ENCODE data around the gene DHRS9. TPM values are rescaled to one million over a fixed set of nuclear protein-coding genes. Genes with fewer than 3 reads are reported as not detected.
A peak's percentile ranks its signal among the peaks of the same experiment; 100 is the strongest.

DHRS9 gene
- total and polyA plus RNA-seq, 7 donors, result 0.04 to 0.79 (median 0.27) TPM; not detected in 2

DNA sequence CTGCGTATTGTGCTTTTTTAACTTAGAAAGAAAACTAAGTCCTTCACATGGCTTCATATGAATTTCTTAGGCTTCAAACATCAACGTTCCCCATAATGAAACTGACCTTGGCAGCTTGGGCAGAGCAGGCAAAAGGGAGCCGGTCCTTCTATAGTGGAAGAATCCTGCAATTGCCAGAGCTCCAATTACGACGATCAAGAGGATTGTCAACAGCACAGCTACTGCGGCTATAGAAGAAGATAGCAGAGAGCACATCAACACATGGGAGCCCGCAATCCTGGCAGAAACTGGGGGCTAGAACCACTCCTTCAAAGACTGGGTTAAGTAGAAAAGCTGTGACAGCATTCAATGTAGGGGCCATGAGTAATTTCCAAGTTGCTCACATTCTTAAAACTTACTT lies 69.8 kb downstream of the DHRS9 start:
- WGBS, 3 donors, result 63 to 70% (median 65%) methylated on average over 7 of the region's 7 CpGs
- Histone ChIP-seq H3K4me1 (no peaks in the 10 kb centered on the region), H3K4me3 (no peak overlapping the region), H3K9me3 (no peaks in the 10 kb centered on the region), H3K27ac (no peak overlapping the region), H3K36me3 (ENCODE audit: insufficient read depth in 1 of 2, low read depth in 1 of 2) (no peaks in the 10 kb centered on the region), H3K27me3 (ENCODE audit: insufficient read depth in 3 of 3, low read length in 2 of 3) (no peaks in the 10 kb centered on the region)
- TF ChIP-seq, protein P1, sequence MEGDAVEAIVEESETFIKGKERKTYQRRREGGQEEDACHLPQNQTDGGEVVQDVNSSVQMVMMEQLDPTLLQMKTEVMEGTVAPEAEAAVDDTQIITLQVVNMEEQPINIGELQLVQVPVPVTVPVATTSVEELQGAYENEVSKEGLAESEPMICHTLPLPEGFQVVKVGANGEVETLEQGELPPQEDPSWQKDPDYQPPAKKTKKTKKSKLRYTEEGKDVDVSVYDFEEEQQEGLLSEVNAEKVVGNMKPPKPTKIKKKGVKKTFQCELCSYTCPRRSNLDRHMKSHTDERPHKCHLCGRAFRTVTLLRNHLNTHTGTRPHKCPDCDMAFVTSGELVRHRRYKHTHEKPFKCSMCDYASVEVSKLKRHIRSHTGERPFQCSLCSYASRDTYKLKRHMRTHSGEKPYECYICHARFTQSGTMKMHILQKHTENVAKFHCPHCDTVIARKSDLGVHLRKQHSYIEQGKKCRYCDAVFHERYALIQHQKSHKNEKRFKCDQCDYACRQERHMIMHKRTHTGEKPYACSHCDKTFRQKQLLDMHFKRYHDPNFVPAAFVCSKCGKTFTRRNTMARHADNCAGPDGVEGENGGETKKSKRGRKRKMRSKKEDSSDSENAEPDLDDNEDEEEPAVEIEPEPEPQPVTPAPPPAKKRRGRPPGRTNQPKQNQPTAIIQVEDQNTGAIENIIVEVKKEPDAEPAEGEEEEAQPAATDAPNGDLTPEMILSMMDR (IDR thresholded peaks at IDR 0.05), result no peak
- ATAC-seq (no peak), DNase-seq (no peak)
- intact Hi-C loops (cut with DNase I), result no loop called here

- DNase-seq (no peak), ATAC-seq (no peak)
- no peaks in the 10 kb centered on the region for H3K36me3 ChIP-seq (ENCODE audit: insufficient read depth in 1 of 2, low read depth in 1 of 2)
- H3K27me3 ChIP-seq (ENCODE audit: insufficient read depth in 3 of 3, low read length in 2 of 3), result no peaks in the 10 kb centered on the region
- H3K4me1 ChIP-seq, result no peaks in the 10 kb centered on the region
- intact Hi-C loops (cut with DNase I), result loop anchor here in 1 of 2 donors (2.0 kb wide), 1 partner anchor 179 kb away; no protein-coding TSS in a partner anchor
- 57 to 68% (median 61%) methylated on average over 8 of the region's 8 CpGs for WGBS, 3 donors
- H3K9me3 ChIP-seq, result no peaks in the 10 kb centered on the region
- H3K4me3 ChIP-seq, result no peak overlapping the region
- TF ChIP-seq, protein P1 (IDR thresholded peaks at IDR 0.05), result no peak
- no peak overlapping the region for H3K27ac ChIP-seq
These were observed 70.8 kb downstream of the DHRS9 start for GRCh38 chr2:169139993-169140767.

GRCh38 chr2:169141713-169142352 lies 72.5 kb downstream of the DHRS9 start:
- WGBS, 3 donors, result 24 to 32% (median 32%) methylated on average over 10 of the region's 10 CpGs
- H3K4me3 ChIP-seq, result no peak overlapping the region
- H3K27me3 ChIP-seq (ENCODE audit: insufficient read depth in 3 of 3, low read length in 2 of 3), result no peaks in the 10 kb centered on the region
- H3K27ac ChIP-seq, result no peak overlapping the region
- no peaks in the 10 kb centered on the region for H3K9me3 ChIP-seq
- DNase-seq (no peak), ATAC-seq (peak in 2 of 4 donors; percentile 55 to 61)
- no peaks in the 10 kb centered on the region for H3K36me3 ChIP-seq (ENCODE audit: insufficient read depth in 1 of 2, low read depth in 1 of 2)
- TF ChIP-seq, protein P1 (IDR thresholded peaks at IDR 0.05), result peak; percentile 63
- no peaks in the 10 kb centered on the region for H3K4me1 ChIP-seq
- intact Hi-C loops (cut with DNase I), result loop anchor here in 1 of 2 donors (2.0 kb wide), 1 partner anchor 181 kb away; no protein-coding TSS in a partner anchor

DNA sequence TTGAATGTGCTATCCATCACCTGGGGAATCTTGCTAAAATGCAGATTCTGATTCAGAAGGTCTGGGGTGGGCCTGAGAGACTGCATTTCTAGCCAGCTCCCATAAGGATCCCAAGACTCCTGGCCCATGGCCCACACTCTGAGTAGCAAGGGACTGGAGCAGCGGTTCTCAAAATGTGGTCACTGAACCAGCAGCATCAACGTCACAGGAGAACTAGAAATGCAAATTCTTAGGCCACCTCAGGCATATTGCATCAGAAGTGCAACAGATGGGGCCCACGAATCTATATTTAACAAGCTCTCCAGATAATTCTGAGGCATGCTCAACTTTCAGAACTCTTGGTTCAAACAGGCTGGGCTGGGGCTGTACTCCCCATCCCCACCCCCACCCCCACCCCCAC lies 74.6 kb downstream of the DHRS9 start:
- Histone ChIP-seq H3K4me3 (no peak overlapping the region), H3K27me3 (ENCODE audit: insufficient read depth in 3 of 3, low read length in 2 of 3) (no peaks in the 10 kb centered on the region), H3K36me3 (ENCODE audit: insufficient read depth in 1 of 2, low read depth in 1 of 2) (no peaks in the 10 kb centered on the region), H3K9me3 (no peaks in the 10 kb centered on the region), H3K4me1 (no peaks in the 10 kb centered on the region), H3K27ac (no peak overlapping the region)
- 56 to 60% (median 59%) methylated on average over 3 of the region's 3 CpGs for WGBS, 3 donors
- ATAC-seq (no peak), DNase-seq (no peak)
- intact Hi-C loops (cut with DNase I), result no loop called here
- TF ChIP-seq, protein P1 (IDR thresholded peaks at IDR 0.05), result no peak

Other genes starting within 250 kb of the DHRS9 start
- gene SPC25, start 179.1 kb upstream of the DHRS9 start, total RNA-seq, result under 1 TPM in 2 of 4 donors, not detected in 2; 0.18 to 0.19 TPM
- gene SPC25, start 179.1 kb upstream of the DHRS9 start, polyA plus RNA-seq, result under 1 TPM in 2 of 3 donors, not detected in 1; 0.21 to 0.29 TPM
- not detected for gene G6PC2, start 168.3 kb upstream of the DHRS9 start, total RNA-seq
- under 1 TPM in 1 of 3 donors, not detected in 2; 0.05 TPM for gene G6PC2, start 168.3 kb upstream of the DHRS9 start, polyA plus RNA-seq
- gene ABCB11, start 38.2 kb upstream of the DHRS9 start, total RNA-seq, result under 1 TPM in 2 of 4 donors, not detected in 2; 0.04 to 0.12 TPM
- under 1 TPM; 0.01 to 0.04 (median 0.03) TPM for gene ABCB11, start 38.2 kb upstream of the DHRS9 start, polyA plus RNA-seq